OCI-M2 (cell line): Measurements from ENCODE around the gene NNMT.
A peak's percentile ranks its signal among the peaks of the same experiment; 100 is the strongest.
"Not testable (repeated sequence)": the region's sequence is repeated elsewhere in the genome, so short reads cannot be mapped to it uniquely, and the experiment has no call there.

ENCODE experiments used
- DNase-seq: peaks from one replicate; lab custom pipeline; 2025; ENCODE audit not compliant: unreplicated experiment; lab: John Stamatoyannopoulos, UW

NNMT gene

DNA sequence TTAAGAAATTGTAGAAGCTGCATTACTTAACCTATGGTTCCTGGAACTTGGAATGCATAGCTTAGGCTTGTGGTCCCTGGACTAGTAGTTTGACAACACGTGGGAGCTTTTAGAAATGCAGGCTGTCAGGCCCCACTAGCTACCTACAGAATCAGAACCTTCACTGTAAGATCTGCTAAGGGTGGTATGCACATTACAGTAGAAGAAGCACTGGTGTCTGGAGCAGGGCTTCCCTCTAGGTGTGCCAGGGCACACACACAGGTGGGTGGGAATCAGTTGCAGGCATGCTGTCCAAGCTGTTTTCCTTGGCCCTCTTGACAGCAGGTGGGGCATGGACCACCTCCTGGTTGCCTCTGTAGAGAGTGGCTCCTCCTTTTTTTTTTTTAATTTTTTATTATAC is 8.8 kb downstream of the NNMT start:
- DNase-seq: no peak

- no peak for DNase-seq
Observed at GRCh38 chr11:114307524-114308203, 11.5 kb downstream of the NNMT start.

- no peak for DNase-seq
Observed at GRCh38 chr11:114308689-114309089, 12.5 kb downstream of the NNMT start.

DNA sequence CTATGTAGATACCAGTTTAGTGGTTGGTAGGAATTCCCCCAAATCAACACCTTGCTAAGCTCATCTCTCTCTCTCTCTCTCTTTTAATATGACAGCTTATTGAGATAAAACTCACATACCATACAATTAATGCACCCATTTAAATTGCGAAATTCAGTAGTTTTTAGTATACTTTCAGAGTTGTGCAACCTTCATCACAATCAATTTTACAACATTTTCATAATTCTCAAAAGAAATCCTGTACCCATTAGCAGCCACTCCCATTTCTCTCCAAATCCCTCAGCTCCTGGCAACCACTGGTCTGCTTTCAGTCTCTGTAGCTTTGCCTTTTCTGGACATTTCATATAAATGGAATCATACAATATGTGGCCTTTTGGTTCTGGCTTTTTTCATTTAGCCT is 13.3 kb downstream of the NNMT start:
- no peak for DNase-seq

DNA sequence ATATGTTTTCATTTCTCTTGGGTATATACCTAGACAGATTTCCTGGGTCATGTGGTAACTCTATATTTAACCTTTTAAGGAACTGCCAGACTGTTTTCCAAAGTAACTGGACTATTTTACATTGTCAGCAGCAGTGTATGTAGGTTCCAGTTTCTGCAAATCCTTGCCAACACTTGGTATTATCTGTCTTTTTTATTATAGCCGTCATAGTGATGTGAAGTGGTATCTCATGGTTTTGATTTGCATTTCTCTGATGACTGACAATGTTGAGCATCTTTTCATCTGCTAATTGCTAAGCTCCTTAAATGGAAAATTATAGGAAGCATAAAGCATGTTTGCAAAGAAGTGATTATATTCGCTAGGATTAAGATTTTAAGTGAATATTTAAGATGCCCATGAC is 13.9 kb downstream of the NNMT start:
- DNase-seq: no peak

- DNase-seq: no peak
Observed at GRCh38 chr11:114311946-114312345, 15.7 kb downstream of the NNMT start.

DNA sequence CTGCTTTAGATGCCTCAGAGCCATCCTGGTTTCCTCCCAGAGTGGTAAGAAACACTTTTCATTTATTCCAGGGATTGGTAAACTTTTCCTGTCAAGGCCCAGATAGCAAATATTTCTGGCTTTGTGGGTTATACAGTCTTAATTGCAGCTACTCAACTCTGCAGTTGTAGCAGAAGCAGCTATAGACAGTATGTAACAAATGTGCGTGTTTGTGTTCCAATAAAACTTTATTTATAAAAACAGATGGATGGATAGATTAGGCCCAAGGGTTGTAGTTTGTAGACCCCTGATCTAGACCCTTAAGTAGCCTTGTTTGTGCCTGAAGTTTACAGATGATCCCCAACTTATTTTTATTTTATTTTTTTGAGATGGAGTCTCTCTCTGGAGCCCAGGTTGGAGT is 17.9 kb downstream of the NNMT start:
- DNase-seq: no peak

GRCh38 chr11:114315749-114316368 is 19.7 kb downstream of the NNMT start:
- DNase-seq: no peak

DNA sequence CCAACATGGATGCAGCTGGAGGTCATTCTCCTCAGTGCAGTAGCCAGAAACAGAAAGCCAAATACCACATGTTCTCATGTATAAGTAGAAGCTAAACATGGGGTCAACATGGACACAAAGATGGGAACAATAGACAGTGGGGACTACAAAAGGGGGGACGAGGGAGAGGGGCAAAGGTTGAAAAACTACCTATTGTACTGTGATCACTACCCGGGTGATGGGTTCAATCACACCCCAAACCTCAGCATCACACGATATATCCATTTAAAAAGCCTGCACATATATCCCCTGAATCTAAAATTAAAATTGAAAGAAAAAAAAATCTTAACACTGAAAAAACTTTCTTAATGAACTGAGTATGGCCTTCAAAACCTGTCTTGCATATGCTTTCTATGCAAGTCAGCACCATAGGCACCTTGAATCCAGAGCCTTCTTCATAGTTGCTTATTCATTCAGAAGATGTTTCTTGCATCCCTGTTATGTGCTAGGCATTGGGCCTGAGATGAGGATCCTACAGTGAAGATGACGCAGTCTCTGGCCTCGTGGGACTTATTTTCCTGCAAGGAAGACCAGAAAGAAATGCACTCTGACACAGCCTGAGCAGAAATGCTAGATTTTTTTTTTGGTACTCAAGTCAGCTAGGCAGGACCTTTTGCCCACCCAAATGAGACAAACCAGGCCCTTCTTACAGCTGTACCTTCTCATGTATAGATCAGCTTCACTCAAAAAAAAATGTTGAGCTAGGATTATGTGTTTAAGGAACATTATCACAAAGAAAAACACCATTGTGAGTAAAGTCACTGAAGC is 21.0 kb downstream of the NNMT start:
- no peak for DNase-seq

GRCh38 chr11:114317787-114318137 is 21.6 kb downstream of the NNMT start:
- no peak for DNase-seq

DNA sequence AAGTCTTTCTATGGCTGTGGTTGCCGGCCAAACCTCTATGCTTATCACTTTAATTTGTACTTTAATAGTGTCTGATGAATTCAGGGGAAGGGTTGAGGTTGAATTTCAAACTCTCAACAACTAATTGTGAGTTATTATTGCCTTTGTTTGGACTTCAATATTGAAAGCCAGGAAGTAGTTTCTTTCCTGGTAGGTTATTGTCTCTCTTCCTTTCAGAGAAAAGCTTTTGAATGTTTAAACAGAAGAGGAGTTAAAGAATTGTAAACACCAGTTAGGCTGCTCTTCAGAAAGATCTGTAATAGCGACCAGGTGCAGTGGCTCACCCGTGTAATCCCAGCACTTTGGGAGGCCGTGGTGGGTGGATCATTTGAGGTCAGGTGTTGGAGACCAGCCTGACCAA is 22.2 kb downstream of the NNMT start:
- DNase-seq: no peak

GRCh38 chr11:114319716-114320328 is 23.6 kb downstream of the NNMT start:
- no peak for DNase-seq

GRCh38 chr11:114321621-114322257 is 25.5 kb downstream of the NNMT start:
- DNase-seq: no peak

- DNase-seq: no peak
Observed at GRCh38 chr11:114322934-114323333, 26.7 kb downstream of the NNMT start.

GRCh38 chr11:114326151-114326550 is 30.0 kb downstream of the NNMT start:
- no peak for DNase-seq

GRCh38 chr11:114326776-114327175 is 30.6 kb downstream of the NNMT start:
- DNase-seq: no peak

GRCh38 chr11:114330373-114330772 is 34.2 kb downstream of the NNMT start:
- DNase-seq: no peak

DNA sequence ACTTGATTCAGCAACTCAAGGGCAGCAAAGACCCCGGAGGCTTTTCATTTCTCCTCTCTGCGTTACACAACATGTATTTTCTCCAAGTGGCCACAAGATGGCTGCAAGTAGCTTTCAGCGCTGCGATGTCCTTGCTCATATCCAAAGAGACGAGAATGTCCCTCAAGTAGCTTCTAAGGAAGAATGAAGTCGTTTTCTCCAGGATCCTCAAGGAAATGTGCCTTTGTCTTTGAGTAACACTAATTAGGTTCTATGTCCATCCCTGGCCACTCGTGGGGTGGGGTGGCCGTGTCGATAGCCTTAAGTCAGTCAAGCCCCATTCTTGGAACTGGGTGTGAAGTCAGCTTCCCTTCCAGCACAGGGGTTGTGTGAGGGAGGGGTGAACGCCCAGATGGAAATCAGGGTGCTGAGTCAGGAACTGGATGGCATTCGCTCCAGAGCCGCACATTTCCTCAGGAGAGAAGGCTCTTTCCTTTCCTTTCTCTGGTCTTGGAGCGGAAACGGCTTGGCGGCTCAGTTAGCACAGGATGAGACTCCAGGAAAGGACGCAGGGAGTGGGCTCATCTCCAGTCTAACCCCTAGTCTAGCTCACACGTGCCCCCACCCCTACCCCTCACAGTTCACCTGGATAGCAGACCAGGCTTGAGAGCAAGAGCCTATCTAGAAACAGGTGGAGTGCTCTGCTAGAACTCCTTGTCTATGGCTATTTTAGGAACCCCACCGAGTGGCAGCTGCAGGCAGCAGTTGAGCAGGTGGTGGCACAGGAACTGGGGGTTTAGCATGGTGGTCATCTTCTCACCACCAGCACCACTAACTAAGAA is 44.3 kb downstream of the NNMT start:
- peak; percentile 48 for DNase-seq

DNA sequence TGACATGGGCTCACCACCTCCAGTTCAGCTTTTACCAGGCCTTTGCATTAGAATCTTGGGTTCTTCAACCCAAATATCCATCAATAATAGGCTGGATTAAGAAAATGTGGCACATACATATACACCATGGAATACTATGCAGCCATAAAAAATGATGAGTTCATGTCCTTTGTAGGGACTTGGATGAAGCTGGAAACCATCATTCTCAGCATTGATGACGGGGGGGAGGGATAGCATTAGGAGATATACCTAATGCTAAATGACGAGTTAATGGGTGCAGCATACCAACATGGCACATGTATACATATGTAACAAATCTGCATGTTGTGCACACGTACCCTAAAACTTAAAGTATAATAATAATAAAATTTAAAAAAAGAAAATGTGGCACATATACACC is 45.5 kb downstream of the NNMT start:
- not testable (repeated sequence) for DNase-seq

- DNase-seq: no peak
Observed at GRCh38 chr11:114342476-114342875, 46.3 kb downstream of the NNMT start.

- DNase-seq: no peak
Observed at GRCh38 chr11:114343020-114343419, 46.8 kb downstream of the NNMT start.
